HG02678 (cell line): ENCODE results near the gene OLFM2.
A peak's percentile ranks its signal among the peaks of the same experiment; 100 is the strongest.
"Not testable (repeated sequence)": the region's sequence is repeated elsewhere in the genome, so short reads cannot be mapped to it uniquely, and the experiment has no call there.

ENCODE experiments used
- ATAC-seq: cut with Tn5 transposase; IDR thresholded peaks from one replicate; pipeline ENCODE4 v1.9.1; 2021; ENCODE audit warnings: mild to moderate bottlenecking, moderate library complexity; ENCODE audit not compliant: unreplicated experiment

OLFM2 gene

DNA sequence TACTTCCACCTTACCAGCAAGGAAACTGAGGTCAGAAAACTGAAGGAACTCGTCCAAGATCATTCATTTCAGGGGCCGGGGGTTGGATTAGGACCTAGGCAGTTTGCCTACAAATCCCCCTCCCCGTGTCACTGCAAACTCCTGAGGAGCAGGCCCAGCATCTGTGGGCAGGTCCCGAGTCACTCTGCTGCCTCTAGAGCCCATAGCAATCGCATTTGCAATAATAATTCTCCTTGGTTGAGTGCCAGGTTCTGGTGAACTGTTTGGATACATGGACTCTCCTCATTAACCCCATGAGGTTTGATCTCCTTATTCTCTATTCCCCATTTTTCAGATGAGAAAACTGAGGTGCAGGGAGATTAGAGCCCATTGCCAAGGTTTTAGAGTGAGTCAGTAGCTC lies 100.3 kb downstream of the OLFM2 start:
- ATAC-seq: no peak

DNA sequence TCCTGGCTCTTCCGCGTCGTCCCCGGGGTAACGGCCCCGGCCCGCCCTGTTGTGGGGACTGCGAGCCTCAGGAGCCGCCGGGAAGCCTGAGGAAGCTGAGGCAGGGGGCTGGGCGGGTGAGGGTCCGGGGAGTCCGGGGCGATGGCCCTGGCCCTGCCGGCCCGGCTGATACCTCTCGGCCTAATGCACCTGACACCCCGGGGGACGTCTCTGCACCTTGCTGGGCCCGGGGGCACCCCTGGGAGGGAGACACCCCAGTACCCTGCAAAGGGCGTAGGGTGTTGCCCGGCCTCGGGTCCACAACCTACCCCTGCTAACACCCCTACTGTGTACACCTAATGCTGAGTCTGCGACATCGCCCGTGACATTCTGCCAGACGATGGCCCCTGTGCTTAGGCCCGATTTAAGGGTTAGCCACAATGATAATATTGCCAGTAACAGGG lies 100.8 kb downstream of the OLFM2 start:
- ATAC-seq: peak; percentile 12

DNA sequence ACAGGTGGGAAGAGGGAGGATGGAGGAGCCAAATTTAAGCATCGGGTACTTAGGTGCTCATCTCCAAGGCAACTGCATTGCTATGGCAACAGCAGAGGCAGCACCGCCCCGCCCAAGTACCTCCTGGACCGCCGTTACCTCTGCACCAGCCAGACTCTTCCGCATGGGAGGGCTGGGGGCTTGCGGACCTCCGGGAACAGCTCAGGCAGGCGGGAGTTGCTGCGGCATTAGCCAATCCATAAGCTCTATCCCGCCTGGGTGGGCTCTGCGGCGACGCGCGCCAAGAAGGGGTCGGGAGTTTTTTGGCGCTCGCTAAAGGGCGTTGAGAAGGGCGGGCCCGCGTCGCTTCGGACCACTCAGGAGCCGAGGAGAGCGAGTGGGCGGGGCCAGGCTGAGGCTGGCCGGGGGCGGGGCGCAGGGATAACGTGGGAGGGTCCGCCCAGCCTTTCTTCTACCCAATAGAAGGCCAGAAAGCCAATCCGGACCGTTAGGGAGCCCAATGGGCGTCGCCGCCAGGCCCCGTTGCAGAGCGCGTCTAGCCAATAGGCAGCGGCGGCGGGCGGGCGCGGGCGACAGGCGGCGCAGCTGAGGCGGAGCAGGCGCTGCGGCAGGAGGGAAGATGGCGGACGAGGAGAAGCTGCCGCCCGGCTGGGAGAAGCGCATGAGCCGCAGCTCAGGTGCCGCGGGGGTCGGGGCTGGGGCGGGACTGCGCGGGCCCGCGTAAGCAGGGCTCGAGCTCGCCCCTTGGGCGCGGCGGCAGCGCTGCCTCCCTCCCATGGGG lies 101.4 kb downstream of the OLFM2 start, which contains the start of gene PIN1:
Gene PIN1, plus strand, starts transcription at position 593 of the 781 bp plus-strand sequence. Its CDS starts 27 bp downstream, at position 620.
- peak; percentile 97 for ATAC-seq

DNA sequence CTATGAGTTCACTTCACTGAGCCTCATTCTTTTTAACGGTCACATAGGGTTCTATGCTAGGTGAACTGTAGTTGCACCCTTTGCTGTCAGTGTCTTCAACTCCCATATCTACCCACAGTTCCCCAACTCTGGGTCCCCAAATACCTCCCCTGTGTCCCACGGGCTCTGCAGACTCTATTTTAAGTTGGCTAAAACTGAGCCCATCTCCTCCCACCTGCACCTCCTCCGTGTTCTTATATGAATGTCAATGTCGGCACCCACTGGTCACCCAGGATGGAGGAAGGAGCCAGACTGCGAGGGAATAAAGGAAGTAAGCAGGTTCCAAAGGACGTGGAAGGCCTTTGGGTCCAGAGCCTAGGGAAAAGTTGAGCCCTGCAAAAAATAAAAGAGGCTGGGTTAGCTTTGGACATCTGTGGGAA lies 102.0 kb downstream of the OLFM2 start:
- no peak for ATAC-seq

DNA sequence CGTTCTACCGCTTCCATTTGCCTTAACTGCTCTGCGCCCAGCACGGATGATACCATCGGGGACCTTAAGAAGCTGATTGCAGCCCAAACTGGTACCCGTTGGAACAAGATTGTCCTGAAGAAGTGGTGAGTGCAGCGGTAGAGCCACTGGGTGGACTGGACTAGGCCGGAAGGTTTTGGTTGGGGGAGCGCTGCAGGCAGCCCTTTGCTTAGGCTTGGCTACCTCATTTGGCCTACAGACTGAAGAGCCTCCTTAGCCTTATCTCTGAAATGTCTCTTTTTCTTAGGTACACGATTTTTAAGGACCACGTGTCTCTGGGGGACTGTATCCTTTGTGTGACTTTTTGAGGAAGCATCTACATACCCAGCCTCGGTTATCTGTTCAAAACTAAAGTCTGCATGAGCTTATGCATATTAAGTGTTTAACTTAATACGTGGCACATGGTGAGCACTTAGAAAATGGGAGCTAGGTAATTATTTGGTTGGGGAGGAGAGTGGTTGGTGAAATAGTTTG lies 107.7 kb downstream of the OLFM2 start:
- ATAC-seq: no peak

DNA sequence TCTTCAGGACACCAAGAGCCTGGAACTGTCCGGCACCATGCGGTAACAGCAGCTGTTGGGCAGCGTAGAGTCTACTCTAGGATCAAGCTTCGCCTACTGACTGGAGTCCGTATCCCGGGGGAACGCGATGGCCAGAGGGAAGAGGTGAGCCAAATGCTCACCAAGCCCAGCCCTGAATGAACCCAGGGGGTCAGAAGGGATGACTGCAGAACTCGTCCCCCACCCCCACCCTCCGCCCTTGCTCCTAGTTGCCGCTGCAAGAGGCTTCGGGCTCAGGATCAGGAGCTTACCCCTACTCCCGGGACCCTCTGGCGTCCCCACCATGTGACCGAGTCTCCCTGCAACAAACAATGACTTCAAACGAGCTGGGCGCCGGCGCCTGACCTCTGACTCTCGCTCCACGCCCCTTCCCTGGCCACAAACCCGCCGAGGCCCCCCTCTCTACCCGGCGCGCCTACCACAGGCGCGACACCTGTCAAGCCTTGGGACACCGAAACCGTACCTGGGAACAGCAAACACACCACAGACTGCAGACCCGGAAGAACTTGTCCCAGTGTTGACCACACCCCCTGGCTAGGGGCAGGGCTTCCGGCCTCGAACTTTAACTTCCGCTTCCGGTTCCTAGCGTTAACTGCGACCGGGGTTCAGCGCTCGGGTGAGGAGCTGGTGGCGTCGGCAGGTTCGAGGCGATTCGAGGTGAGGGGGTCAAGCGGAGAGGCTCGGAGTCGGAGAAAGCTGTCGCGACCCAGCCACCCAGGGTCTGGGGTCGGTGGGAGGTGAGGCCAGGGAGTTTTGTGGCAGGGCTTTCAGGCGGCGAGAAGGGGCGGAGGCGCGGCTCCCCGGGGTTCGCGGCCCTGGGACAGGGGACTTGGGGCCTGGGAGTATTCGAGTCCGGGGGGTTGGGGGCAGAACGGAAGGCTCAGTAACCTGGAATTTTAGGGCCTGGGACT lies 108.8 kb downstream of the OLFM2 start, which contains the start of gene UBL5:
Gene UBL5, plus strand, starts transcription at position 630 of the 950 bp plus-strand sequence. CDS start 420 bp downstream, outside the sequence.
- ATAC-seq: peak; percentile 90

DNA sequence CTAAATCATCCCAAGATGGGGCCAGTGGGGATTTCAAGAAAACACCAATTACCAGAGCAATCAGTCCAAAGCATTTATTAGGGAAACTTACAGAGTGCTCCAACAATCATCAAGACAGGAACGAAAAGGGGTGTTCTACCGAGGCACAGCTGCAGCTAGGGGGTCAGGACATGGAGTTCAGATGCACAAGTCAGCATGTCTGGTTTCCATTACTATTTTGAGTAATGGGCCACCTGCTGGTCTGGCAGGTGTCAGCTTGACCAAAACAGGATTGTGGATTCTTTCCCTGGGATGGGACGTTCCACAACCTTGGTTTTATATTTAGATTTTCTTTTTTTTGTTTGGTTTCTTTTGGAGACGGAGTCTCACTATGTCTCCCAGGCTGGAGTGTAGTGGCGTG lies 112.5 kb downstream of the OLFM2 start:
- ATAC-seq: no peak

DNA sequence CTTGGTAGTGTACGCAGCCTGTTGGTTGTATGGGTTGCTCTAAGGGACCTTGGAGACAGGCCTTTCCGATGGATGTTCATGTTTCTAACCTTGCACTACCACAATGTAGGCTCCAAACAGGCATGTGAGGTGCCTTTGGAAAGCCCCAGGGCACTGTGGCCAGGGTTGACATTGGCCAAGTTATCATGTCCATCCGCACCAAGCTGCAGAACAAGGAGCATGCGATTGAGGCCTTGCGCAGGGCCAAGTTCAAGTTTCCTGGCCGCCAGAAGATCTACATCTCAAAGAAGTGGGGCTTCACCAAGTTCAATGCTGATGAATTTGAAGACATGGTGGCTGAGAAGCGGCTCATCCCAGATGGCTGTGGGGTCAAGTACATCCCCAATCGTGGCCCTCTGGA lies 116.3 kb downstream of the OLFM2 start:
- not testable (repeated sequence) for ATAC-seq

DNA sequence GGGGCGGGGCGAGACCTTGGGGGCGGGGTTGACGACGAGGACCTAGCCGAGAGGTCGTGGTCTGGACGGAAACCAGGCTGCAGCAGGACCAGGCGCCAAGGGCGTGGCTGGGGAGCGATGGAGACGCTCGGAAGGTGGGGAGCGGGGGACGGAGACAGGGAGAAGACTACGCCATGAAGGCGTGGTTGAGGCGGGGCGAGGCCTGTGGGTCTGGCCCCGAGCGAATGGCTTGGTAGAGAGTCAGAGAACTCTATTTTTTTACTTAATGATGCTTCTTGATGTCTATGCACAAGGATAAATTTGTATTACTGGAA lies 116.8 kb downstream of the OLFM2 start:
- no peak for ATAC-seq

DNA sequence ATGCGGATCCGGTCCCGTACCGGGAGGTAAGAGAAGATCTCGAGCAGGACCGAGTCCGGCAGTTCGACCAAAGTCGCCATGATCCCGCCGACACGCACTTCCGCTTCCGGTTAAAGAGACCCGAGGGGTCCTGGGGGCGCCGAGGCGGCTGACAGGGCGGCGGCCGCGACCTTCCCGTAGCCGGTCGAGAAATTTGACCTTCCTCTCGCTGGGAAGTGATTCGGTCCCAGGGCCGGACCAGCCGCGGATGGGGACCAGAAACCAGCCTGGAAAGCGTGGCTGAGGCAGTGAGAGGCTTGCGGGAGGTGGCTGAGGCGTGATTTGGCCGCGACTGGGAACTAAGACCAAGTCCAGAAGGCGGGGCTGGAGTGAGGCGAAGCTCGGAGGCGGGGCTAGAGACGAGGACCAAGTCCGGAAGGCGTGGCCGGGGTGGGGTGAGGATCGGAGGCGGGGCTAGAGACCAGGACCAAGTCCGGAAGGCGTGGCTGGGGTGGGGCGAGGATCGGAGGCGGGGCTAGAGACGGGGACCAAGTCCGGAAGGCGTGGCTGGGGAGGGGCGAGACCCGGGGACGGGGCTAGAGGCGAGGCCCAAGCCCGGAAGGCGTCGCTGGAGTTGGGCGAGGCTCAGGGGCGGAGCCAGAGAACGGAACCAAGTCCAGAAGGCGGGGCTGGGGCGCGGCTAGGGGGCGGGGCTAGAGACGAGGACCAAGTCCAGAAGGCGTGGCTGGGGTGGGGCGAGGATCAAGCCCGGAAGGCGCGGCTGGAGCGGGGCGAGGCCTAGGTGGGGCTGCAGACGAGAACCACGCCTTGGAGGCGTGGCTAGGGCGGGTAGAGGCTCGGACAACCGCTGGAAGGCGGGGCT lies 117.3 kb downstream of the OLFM2 start, which contains the start of gene FBXL12:
Gene FBXL12, minus strand, starts transcription at position 346 of the 862 bp plus-strand sequence. Its CDS starts 266 bp downstream, at position 80.
- peak; percentile 80 for ATAC-seq

DNA sequence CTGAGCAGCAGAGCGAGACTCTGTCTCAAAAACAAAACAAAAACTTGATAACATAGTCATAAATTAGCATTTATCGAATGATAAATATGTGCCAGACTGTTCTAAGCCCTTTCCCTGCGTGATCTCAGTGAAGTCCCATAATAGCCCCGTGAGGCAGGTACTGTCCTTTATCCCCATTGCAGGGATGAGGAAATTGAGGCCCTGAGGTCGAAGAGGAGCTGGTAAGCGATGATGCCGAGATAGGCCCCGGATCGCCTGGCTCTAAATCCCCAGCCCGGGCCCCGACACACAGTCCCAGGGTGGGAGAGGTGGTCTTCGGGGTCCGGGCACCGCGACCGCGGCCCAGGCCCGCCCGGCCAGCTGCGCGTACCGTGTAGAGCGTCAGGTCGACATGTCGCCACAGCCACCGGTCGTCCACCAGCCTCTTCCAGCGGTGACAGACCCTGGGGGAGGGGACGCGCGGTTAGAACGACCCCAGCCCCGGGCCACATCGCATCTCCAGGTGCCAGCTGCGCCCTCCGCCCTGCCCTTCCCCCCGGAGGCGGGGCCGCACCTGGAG lies 118.1 kb downstream of the OLFM2 start:
- no peak for ATAC-seq

DNA sequence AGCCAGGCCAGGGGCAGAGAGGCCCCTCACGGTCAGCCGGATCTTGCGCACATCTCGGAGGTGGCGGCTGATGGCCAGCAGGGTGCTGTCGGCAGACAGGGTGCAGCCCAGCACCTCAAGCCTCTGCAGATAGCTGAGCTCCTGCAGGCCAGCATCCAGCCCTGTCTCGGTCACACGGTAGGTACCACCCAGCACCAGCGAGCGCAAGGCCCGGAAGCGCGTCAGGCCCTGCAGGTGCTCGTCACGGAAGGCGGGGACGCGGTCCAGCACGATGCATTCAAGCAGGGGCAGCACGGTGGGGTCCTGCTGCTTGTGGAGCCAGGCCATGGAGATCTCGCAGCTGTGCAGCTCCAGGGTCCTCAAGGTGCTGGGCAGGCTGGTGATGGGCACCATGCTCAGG lies 125.2 kb downstream of the OLFM2 start:
- ATAC-seq: no peak

DNA sequence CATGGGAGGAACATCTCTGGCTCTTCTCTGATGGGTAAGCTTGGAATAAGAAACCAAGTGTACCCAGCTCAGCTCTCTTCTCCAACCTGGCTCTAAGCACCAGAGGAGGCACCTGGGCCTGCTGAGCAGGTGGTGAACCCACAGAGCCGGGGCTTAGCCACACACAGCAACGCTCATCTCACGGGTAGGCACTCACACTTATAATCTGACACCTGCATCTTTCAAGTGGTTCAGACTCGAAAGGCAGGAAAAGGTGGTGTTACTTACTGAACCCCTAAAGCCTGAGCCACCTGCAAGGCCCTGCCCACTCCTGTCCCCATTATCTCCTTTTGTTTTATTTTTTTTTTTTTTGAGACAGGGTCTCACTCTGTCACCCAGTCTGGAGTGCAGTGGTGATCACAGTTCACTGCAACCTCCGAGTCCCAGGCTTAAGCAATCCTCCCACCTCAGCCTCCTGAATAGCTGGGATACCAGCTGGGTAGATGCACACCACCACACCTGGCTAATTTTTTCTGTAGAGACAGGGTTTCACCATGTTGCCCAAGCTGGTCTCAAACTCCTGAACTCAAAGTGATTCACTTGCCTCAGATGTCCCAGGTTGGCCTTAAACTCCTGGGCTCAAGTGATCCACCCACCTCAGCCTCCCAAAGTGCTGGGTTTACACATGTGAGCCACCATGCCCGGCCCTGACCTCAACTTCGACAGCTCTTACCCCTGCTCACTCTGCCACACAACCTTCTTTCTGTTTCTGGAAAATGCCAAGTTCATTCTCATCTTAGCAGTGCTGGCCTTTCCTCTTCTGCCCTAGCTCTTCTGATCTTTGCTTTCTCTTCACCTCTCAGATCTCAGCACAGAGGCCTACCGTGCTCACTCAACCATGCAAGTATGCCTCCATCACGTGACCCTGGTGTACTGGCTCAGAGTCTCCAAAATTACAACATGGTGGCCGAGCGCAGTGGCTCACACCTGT lies 127.2 kb downstream of the OLFM2 start:
- no peak for ATAC-seq

DNA sequence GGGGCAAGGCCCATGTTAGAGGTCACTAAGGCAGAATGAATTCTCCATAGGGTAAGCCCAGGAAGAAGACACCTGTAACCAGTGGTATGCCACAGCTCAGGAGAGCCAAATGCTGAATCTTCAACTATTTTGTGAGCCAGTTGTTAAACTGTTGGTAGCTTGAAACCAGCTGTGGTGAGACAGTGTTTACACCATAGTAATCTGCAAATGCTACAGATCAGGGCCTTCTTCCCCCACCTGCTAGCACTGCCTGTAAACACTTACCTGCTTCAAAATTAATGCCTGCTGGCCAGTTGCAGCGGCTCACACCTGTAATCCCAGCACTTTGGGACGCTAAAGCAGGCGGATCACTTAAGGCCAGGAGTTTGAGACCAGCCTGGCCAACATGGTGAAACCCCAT lies 129.5 kb downstream of the OLFM2 start:
- ATAC-seq: no peak
